Measurements from ENCODE around the gene GJD3. TPM values are rescaled to one million over a fixed set of nuclear protein-coding genes. Genes with fewer than 3 reads are reported as not detected.

Gene GJD3
- total RNA-seq, 4 donors from 2014 or later: 1.6 to 3.4 (median 1.7) TPM

- no peak for TF ChIP-seq CTCF (IDR thresholded peaks at IDR 0.05)
- TF ChIP-seq POLR2A (IDR thresholded peaks at IDR 0.05): peak in 1 of 2 donors; percentile 12
- Histone ChIP-seq H3K27ac (peak overlapping the region; percentile 59 to 96 (median 93)), H3K27me3 (no peaks in the 10 kb centered on the region), H3K36me3 (no peaks in the 10 kb centered on the region), H3K4me3 (replicated peaks in 1 of 3) (peak overlapping the region in 1 of 3 donors; percentile 6), H3K9me3 (no peaks in the 10 kb centered on the region), H3K4me1 (peaks cover 83 to 85% of the 10 kb centered on the region in 2 donors)
- peak; percentile 56 to 62 for DNase-seq
- WGBS, 2 donors: 44 to 46% methylated on average over 13 to 19 of the region's 19 CpGs
- intact Hi-C loops (cut with DNase I): no loop called here
Observed at GRCh38 chr17:40320756-40321523, 43.6 kb downstream of the GJD3 start.

GRCh38 chr17:40319651-40320540, 44.6 kb downstream of the GJD3 start:
- Histone ChIP-seq H3K27me3 (no peaks in the 10 kb centered on the region), H3K4me3 (replicated peaks in 1 of 3) (peak overlapping the region in 1 of 3 donors; percentile 95), H3K9me3 (no peaks in the 10 kb centered on the region), H3K36me3 (no peaks in the 10 kb centered on the region), H3K27ac (peak overlapping the region in 2 of 3 donors; percentile 93 to 96), H3K4me1 (peaks cover 80 to 85% of the 10 kb centered on the region in 2 donors)
- WGBS, 2 donors: 52 to 66% methylated on average over 11 of the region's 11 CpGs
- no peak for TF ChIP-seq POLR2A (IDR thresholded peaks at IDR 0.05)
- TF ChIP-seq CTCF (IDR thresholded peaks at IDR 0.05): no peak
- intact Hi-C loops (cut with DNase I): no loop called here
- DNase-seq: peak; percentile 44 to 51

GRCh38 chr17:40318830-40319391, 45.6 kb downstream of the GJD3 start:
- Histone ChIP-seq H3K27ac (peak overlapping the region; percentile 70 to 96 (median 93)), H3K9me3 (no peaks in the 10 kb centered on the region), H3K36me3 (no peaks in the 10 kb centered on the region), H3K4me3 (replicated peaks in 1 of 3) (peak overlapping the region; percentile 76 to 95 (median 94)), H3K4me1 (peaks cover 85 to 86% of the 10 kb centered on the region in 2 donors), H3K27me3 (no peaks in the 10 kb centered on the region)
- 16 to 39% methylated on average over 2 to 13 of the region's 13 CpGs for WGBS, 2 donors
- intact Hi-C loops (cut with DNase I): no loop called here
- DNase-seq: peak in 1 of 2 donors; percentile 9
- TF ChIP-seq POLR2A (IDR thresholded peaks at IDR 0.05): no peak
- peak in 1 of 6 experiments; percentile 15 for TF ChIP-seq CTCF (IDR thresholded peaks at IDR 0.05)

- peak overlapping the region; percentile 76 to 95 (median 94) for H3K4me3 ChIP-seq (replicated peaks in 1 of 3)
- peaks cover 85 to 87% of the 10 kb centered on the region in 2 donors for H3K4me1 ChIP-seq
- peak; percentile 98 for DNase-seq
- WGBS, 2 donors: 0 to 1% methylated on average over 48 to 55 of the region's 70 CpGs
- H3K27me3 ChIP-seq: no peaks in the 10 kb centered on the region
- TF ChIP-seq CTCF (IDR thresholded peaks at IDR 0.05): no peak
- peak; percentile 36 to 83 for TF ChIP-seq POLR2A (IDR thresholded peaks at IDR 0.05)
- peak overlapping the region; percentile 82 to 96 (median 93) for H3K27ac ChIP-seq
- no peaks in the 10 kb centered on the region for H3K9me3 ChIP-seq
- no peaks in the 10 kb centered on the region for H3K36me3 ChIP-seq
- intact Hi-C loops (cut with DNase I): no loop called here
Observed at GRCh38 chr17:40317880-40318829, 46.4 kb downstream of the GJD3 start.

Data from thyroid gland (tissue), 4 donors.